Measurements from ENCODE around the gene ULK4.

Gene ULK4

DNA sequence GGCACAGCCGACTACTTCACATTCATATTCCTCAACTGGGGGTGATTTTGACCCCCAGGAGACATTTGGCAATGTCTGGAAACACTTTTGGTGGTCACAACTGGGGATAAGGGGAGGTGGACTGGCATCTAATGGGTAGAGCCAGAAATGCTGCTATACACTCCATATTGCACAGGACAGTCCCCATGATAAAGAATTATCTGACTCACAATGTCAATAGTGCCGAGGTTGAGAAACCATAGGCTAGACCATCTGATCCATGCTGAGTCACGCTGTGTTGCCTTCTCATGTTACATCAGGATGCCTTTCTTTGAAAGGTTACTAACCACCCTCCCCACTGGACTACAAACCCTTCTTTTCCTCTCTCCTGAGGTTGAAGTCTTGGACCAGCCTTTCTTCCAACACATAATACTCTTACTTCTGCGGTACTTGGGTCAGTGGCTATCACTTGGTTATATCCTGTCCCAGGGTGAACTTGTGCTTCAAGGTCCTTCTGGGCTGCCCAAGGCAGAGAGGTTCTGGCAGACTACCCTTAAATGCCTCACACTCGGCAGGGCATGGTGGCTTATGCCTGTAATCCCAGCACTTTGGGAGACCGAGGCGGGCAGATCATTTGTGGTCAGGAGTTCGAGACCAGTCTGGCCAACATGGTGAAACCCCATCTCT lies 693.8 kb downstream of the ULK4 start:
- no peaks in the 10 kb centered on the region for H3K4me1 ChIP-seq (ENCODE audit: control insufficient read depth in 5 of 5, insufficient read depth in 5 of 5, low read length in 5 of 5)
- no peak overlapping the region for H3K9ac ChIP-seq (ENCODE audit: low read length in 5 of 5)
- H3K9me3 ChIP-seq (ENCODE audit: control insufficient read depth in 5 of 5, low read length in 5 of 5): peaks cover 0 to 5% (median 0%) of the 10 kb centered on the region in 5 donors
- H3K4me3 ChIP-seq (ENCODE audit: low read depth in 1 of 5, low read length in 5 of 5): no peak overlapping the region
- no peaks in the 10 kb centered on the region for H3K27me3 ChIP-seq (ENCODE audit: control insufficient read depth in 5 of 5, insufficient read depth in 4 of 5, low read length in 5 of 5)
- no peak overlapping the region for H3K27ac ChIP-seq (ENCODE audit: low read depth, low read length)
- no peaks in the 10 kb centered on the region for H3K36me3 ChIP-seq (ENCODE audit: control insufficient read depth in 5 of 5, insufficient read depth in 5 of 5, low read length in 5 of 5)

DNA sequence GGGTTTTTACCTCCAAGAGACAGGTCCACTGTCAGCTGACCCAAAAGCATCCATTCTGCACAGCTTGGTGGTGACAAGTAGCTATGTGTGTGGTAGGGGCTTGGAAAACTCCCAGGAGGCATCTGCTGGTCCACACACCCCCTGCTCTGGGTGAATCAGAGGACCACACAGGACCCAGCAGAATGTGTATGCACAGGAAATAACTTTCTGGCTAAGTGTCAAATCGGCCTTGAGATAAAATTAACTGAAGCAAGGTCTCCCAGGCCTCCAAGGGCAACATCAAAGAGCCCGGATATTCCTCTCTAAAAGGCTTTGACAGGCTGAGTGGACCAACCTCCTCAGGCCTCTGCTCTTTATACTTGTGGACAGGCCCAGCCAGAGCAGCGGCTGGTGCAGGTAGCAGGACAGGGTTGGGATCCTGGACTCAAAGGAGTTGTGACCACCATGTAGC lies 696.1 kb downstream of the ULK4 start:
- no peak overlapping the region for H3K9ac ChIP-seq (ENCODE audit: low read length in 5 of 5)
- H3K9me3 ChIP-seq (ENCODE audit: control insufficient read depth in 5 of 5, low read length in 5 of 5): no peaks in the 10 kb centered on the region
- H3K27ac ChIP-seq (ENCODE audit: low read depth, low read length): no peak overlapping the region
- H3K4me3 ChIP-seq (ENCODE audit: low read depth in 1 of 5, low read length in 5 of 5): no peak overlapping the region
- no peaks in the 10 kb centered on the region for H3K4me1 ChIP-seq (ENCODE audit: control insufficient read depth in 5 of 5, insufficient read depth in 5 of 5, low read length in 5 of 5)
- H3K36me3 ChIP-seq (ENCODE audit: control insufficient read depth in 5 of 5, insufficient read depth in 5 of 5, low read length in 5 of 5): no peaks in the 10 kb centered on the region
- no peaks in the 10 kb centered on the region for H3K27me3 ChIP-seq (ENCODE audit: control insufficient read depth in 5 of 5, insufficient read depth in 4 of 5, low read length in 5 of 5)

DNA sequence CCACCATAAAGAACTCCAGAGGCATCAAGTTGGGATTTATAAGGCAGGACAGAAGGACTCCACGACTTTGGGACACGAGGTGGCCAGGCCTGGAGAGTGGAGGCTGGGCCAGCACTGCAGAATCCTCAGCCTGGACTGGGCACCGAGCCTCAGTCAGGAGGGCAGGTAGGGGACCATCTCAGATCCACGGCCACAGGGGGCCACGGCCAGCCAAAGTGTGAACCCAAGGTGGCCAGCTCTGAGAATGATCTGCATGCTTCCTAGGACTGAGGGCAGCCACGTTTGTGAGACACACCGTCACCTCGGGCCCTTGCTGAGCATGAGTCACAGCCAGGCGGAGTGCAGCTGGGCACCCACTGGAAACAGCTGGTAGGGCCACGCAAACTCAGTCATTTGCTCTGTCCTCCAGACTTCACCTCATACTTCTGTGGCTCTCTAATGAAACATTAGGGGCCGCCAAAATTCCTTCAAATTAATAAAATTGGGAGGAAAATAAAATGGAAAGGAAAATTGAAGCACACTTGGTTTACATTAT lies 696.8 kb downstream of the ULK4 start:
- Histone ChIP-seq H3K4me1 (ENCODE audit: control insufficient read depth in 5 of 5, insufficient read depth in 5 of 5, low read length in 5 of 5) (no peaks in the 10 kb centered on the region), H3K36me3 (ENCODE audit: control insufficient read depth in 5 of 5, insufficient read depth in 5 of 5, low read length in 5 of 5) (no peaks in the 10 kb centered on the region), H3K9ac (ENCODE audit: low read length in 5 of 5) (no peak overlapping the region), H3K27me3 (ENCODE audit: control insufficient read depth in 5 of 5, insufficient read depth in 4 of 5, low read length in 5 of 5) (no peaks in the 10 kb centered on the region), H3K4me3 (ENCODE audit: low read depth in 1 of 5, low read length in 5 of 5) (no peak overlapping the region), H3K9me3 (ENCODE audit: control insufficient read depth in 5 of 5, low read length in 5 of 5) (no peaks in the 10 kb centered on the region), H3K27ac (ENCODE audit: low read depth, low read length) (no peak overlapping the region)

DNA sequence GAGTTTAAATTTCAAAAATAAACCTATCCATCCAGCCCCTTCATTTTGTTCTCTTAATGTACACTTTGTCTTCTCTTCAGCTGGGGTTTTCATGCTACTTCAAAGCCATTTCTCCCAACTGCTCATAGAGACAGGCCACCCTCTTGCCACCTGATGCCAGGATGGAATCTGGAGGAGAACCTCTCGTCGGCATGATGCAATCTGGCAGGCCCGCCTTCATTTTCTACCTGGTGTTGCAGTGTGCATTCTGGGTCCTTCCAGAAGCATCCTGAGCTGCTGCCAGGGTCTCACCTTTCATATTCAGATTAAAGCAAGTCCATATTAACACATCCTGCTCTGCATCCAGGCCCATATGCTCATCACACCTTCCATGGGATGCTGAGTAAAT lies 701.8 kb downstream of the ULK4 start:
- no peaks in the 10 kb centered on the region for H3K27me3 ChIP-seq (ENCODE audit: control insufficient read depth in 5 of 5, insufficient read depth in 4 of 5, low read length in 5 of 5)
- no peaks in the 10 kb centered on the region for H3K4me1 ChIP-seq (ENCODE audit: control insufficient read depth in 5 of 5, insufficient read depth in 5 of 5, low read length in 5 of 5)
- no peak overlapping the region for H3K9ac ChIP-seq (ENCODE audit: low read length in 5 of 5)
- no peaks in the 10 kb centered on the region for H3K36me3 ChIP-seq (ENCODE audit: control insufficient read depth in 5 of 5, insufficient read depth in 5 of 5, low read length in 5 of 5)
- no peaks in the 10 kb centered on the region for H3K9me3 ChIP-seq (ENCODE audit: control insufficient read depth in 5 of 5, low read length in 5 of 5)
- H3K27ac ChIP-seq (ENCODE audit: low read depth, low read length): no peak overlapping the region
- H3K4me3 ChIP-seq (ENCODE audit: low read depth in 1 of 5, low read length in 5 of 5): no peak overlapping the region

DNA sequence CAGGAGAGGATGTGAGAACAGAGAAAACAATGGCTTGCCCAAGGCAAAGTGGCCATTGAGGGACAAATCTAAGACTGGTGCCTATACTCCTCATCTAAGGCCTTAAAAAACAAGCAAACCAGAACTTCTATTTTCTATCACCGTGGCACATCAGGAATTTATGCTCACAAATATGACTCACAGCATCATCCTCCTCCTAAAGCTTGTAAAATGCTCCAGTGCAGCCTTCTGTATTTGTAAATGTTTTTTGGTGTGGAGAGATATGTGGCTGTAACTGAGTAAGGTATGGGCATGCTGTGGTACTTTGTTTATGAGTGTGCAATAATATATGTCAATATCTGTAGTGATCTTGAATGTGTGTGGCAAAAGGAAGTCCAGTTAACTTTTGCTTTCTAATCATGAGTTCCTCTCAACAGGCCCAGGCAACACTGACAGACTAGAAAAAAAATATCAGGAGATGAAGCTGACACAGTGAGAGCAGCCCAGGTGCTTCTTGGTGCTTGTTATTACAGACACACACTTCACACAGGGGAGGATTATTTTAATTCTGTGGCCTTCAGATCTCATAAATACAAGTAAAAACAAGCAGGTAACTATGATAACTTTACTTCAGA lies 702.3 kb downstream of the ULK4 start:
- H3K36me3 ChIP-seq (ENCODE audit: control insufficient read depth in 5 of 5, insufficient read depth in 5 of 5, low read length in 5 of 5): no peaks in the 10 kb centered on the region
- H3K9me3 ChIP-seq (ENCODE audit: control insufficient read depth in 5 of 5, low read length in 5 of 5): no peaks in the 10 kb centered on the region
- no peak overlapping the region for H3K9ac ChIP-seq (ENCODE audit: low read length in 5 of 5)
- no peak overlapping the region for H3K4me3 ChIP-seq (ENCODE audit: low read depth in 1 of 5, low read length in 5 of 5)
- no peak overlapping the region for H3K27ac ChIP-seq (ENCODE audit: low read depth, low read length)
- no peaks in the 10 kb centered on the region for H3K4me1 ChIP-seq (ENCODE audit: control insufficient read depth in 5 of 5, insufficient read depth in 5 of 5, low read length in 5 of 5)
- no peaks in the 10 kb centered on the region for H3K27me3 ChIP-seq (ENCODE audit: control insufficient read depth in 5 of 5, insufficient read depth in 4 of 5, low read length in 5 of 5)

DNA sequence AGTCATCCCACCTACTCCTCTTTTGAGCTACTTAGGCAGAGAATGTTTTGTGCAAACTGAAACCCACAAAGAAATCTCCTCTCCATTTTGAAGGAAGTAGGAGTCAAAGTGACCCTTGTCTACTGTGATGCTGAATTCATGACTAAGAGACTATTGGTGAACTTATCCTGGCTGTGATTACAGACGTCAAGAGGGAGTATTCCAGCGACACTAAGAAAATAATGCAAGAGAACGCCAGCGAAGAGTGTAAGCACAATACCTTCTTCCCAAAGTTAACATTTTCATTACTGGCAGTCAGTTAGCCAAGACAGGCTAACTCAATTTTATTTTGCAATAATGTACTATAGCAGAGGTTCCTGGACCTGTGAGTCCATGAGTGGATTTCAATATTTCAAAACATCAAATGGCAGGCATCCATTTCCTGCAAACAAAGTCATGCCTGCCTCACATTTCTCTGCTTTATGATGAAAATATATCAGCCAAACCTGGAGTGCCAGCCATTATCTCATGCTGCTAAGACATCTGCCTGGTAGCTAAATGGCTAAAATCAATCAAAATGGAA lies 703.6 kb downstream of the ULK4 start:
- Histone ChIP-seq H3K9ac (ENCODE audit: low read length in 5 of 5) (no peak overlapping the region), H3K4me1 (ENCODE audit: control insufficient read depth in 5 of 5, insufficient read depth in 5 of 5, low read length in 5 of 5) (no peaks in the 10 kb centered on the region), H3K9me3 (ENCODE audit: control insufficient read depth in 5 of 5, low read length in 5 of 5) (no peaks in the 10 kb centered on the region), H3K36me3 (ENCODE audit: control insufficient read depth in 5 of 5, insufficient read depth in 5 of 5, low read length in 5 of 5) (no peaks in the 10 kb centered on the region), H3K4me3 (ENCODE audit: low read depth in 1 of 5, low read length in 5 of 5) (no peak overlapping the region), H3K27me3 (ENCODE audit: control insufficient read depth in 5 of 5, insufficient read depth in 4 of 5, low read length in 5 of 5) (no peaks in the 10 kb centered on the region), H3K27ac (ENCODE audit: low read depth, low read length) (no peak overlapping the region)

DNA sequence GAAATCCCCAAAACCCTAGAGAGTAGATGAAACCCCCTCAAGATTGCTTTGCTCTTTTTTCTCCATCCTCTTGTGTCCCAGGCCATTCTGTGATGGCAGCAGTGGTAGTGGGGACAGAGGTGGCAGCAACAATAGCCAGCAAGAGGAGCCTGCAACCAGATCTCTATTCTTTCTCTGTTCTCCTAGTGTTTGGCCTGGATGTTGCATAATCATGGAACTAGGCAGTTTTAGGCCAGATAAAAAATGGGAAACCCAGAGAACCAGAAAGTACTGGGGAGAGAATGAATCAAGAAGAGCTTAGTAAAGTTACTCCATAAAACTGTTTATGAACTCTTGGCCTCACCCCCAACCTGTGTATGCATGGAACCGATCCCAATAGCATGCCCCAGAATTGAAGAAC lies 710.3 kb downstream of the ULK4 start:
- Histone ChIP-seq H3K36me3 (ENCODE audit: control insufficient read depth in 5 of 5, insufficient read depth in 5 of 5, low read length in 5 of 5) (no peaks in the 10 kb centered on the region), H3K4me1 (ENCODE audit: control insufficient read depth in 5 of 5, insufficient read depth in 5 of 5, low read length in 5 of 5) (peaks cover 0 to 7% (median 0%) of the 10 kb centered on the region in 5 donors), H3K4me3 (ENCODE audit: low read depth in 1 of 5, low read length in 5 of 5) (no peak overlapping the region), H3K27me3 (ENCODE audit: control insufficient read depth in 5 of 5, insufficient read depth in 4 of 5, low read length in 5 of 5) (no peaks in the 10 kb centered on the region), H3K9me3 (ENCODE audit: control insufficient read depth in 5 of 5, low read length in 5 of 5) (no peaks in the 10 kb centered on the region), H3K27ac (ENCODE audit: low read depth, low read length) (no peak overlapping the region), H3K9ac (ENCODE audit: low read length in 5 of 5) (no peak overlapping the region)

DNA sequence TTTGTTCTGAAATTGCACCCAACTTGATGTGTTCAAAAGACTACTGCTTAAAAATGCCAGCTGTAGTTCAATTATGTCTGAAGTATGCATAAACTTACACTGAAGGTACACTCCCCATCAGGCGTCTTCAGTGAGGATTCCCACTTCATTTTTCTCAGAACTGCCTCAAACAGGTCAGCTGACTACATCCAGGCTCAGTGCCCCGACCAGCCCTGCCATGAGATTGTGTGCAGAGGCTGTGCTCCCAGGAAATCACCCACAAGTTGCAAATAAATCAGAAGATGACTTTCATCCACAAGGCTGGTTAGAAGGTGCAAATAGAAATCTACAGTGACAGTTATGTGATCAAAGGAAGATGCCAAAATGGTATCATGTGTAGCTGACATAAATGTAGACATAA lies 711.1 kb downstream of the ULK4 start:
- Histone ChIP-seq H3K27me3 (ENCODE audit: control insufficient read depth in 5 of 5, insufficient read depth in 4 of 5, low read length in 5 of 5) (no peaks in the 10 kb centered on the region), H3K4me1 (ENCODE audit: control insufficient read depth in 5 of 5, insufficient read depth in 5 of 5, low read length in 5 of 5) (peaks cover 0 to 7% (median 0%) of the 10 kb centered on the region in 5 donors), H3K27ac (ENCODE audit: low read depth, low read length) (no peak overlapping the region), H3K36me3 (ENCODE audit: control insufficient read depth in 5 of 5, insufficient read depth in 5 of 5, low read length in 5 of 5) (peaks cover 0 to 6% (median 0%) of the 10 kb centered on the region in 5 donors), H3K9me3 (ENCODE audit: control insufficient read depth in 5 of 5, low read length in 5 of 5) (no peaks in the 10 kb centered on the region), H3K4me3 (ENCODE audit: low read depth in 1 of 5, low read length in 5 of 5) (no peak overlapping the region), H3K9ac (ENCODE audit: low read length in 5 of 5) (no peak overlapping the region)

DNA sequence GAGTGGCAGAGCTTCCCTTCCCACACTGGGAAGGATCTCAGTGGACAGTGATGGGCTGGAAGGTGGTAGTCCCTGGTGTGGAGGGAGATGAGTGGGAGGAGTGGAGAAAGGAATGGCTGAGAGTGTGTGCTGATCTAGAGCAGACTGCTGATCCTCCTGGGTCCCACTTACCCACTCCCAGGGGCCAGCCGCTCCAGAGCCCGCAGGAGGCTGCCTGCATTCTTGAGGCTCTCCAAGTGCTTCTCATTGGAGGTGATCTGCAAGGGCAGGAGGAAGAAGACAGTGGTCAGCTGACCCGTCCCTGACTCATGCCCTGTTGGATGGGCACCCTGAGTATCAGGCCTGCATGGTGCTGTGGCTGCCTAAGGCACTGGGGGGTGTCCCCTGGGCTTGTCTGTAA lies 712.6 kb downstream of the ULK4 start:
- H3K27ac ChIP-seq (ENCODE audit: low read depth, low read length): no peak overlapping the region
- H3K9me3 ChIP-seq (ENCODE audit: control insufficient read depth in 5 of 5, low read length in 5 of 5): no peaks in the 10 kb centered on the region
- peaks cover 0 to 7% (median 0%) of the 10 kb centered on the region in 5 donors for H3K4me1 ChIP-seq (ENCODE audit: control insufficient read depth in 5 of 5, insufficient read depth in 5 of 5, low read length in 5 of 5)
- H3K27me3 ChIP-seq (ENCODE audit: control insufficient read depth in 5 of 5, insufficient read depth in 4 of 5, low read length in 5 of 5): no peaks in the 10 kb centered on the region
- peaks cover 0 to 21% (median 12%) of the 10 kb centered on the region in 5 donors for H3K36me3 ChIP-seq (ENCODE audit: control insufficient read depth in 5 of 5, insufficient read depth in 5 of 5, low read length in 5 of 5)
- no peak overlapping the region for H3K9ac ChIP-seq (ENCODE audit: low read length in 5 of 5)
- H3K4me3 ChIP-seq (ENCODE audit: low read depth in 1 of 5, low read length in 5 of 5): no peak overlapping the region

DNA sequence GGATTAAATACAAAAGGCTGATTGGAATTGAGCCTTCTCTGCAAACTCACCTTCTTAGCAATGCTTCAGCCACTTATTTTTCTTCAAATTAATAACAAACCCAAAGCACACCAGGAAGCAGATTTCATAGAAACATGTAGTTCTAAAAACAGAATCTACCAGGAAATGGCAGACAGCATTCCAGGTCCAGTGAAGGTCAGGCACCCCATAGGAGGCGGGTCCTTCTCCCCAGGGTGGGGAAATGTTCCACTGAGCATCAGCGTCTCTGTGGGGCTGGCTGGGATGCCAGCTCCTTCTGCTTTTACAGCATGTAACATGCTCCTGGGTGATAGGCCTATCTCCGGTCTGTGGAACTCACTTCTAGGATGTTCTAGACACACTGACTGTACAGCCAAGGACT lies 713.4 kb downstream of the ULK4 start:
- Histone ChIP-seq H3K9me3 (ENCODE audit: control insufficient read depth in 5 of 5, low read length in 5 of 5) (no peaks in the 10 kb centered on the region), H3K27ac (ENCODE audit: low read depth, low read length) (no peak overlapping the region), H3K36me3 (ENCODE audit: control insufficient read depth in 5 of 5, insufficient read depth in 5 of 5, low read length in 5 of 5) (peaks cover 0 to 21% (median 14%) of the 10 kb centered on the region in 5 donors), H3K9ac (ENCODE audit: low read length in 5 of 5) (no peak overlapping the region), H3K4me1 (ENCODE audit: control insufficient read depth in 5 of 5, insufficient read depth in 5 of 5, low read length in 5 of 5) (peaks cover 0 to 7% (median 0%) of the 10 kb centered on the region in 5 donors), H3K27me3 (ENCODE audit: control insufficient read depth in 5 of 5, insufficient read depth in 4 of 5, low read length in 5 of 5) (no peaks in the 10 kb centered on the region), H3K4me3 (ENCODE audit: low read depth in 1 of 5, low read length in 5 of 5) (no peak overlapping the region)
